Measurements from ENCODE around the gene ZNF507.

DNA sequence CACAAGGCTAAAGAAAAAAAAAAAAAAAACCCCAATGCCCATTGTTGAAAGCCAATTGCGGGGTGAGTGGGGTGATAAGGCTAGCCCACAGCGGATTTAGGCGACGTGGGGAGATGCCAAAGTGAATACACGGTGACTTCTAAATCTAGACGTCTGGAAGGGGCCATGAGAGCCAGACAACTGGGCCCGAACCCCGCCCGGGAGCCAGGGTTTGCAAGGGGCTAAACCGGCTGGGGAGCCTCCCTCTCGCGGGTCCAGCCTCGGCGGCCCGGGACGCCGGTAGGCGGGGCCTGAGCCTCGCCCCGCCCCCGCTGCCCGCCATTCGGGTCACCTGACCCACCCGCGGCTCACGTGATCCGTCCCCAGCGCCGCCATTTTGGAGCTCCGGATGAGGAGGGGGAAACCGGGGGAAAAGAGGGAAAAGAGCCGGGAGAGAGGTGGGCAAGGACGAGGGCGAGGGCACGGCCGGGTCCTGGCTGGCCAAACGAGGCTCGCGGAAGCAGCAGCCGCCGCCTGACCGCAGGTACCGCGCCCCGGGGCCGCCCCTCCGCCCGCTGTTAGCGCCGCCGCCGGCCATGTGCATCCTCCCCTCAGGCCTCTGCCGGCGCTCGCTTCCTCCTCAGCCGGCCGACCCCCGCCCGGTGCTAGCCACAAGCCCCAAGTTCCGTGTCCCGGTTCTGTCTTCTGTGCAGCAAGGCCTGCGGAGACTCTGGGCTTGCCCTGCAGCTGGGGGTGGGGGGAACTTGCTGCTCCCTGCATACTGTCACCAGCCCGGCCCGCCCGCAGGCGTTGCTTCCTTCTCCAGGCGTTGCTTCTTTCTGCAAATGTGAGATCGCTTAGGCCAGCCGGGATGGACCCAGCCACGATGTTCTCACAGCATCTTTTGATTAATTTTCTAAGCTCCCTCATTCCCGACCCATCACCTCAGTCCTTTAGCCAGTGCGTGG, at the start of gene ZNF507:
- TF ChIP-seq SUZ12 (IDR thresholded peaks at IDR 0.05) (no peak), CTBP1 (IDR thresholded peaks at IDR 0.05; ENCODE audit: borderline replicate concordance) (no peak), L3MBTL2 (conservative IDR thresholded peaks at IDR 0.05) (peak; percentile 84), SP1 (IDR thresholded peaks at IDR 0.05) (no peak), FOXM1 (IDR thresholded peaks at IDR 0.05; ENCODE audit: borderline replicate concordance) (no peak)

Measured in HEK293T (cell line).